DMS79 (cell line): Measurements from ENCODE around the gene NAT9.

Source experiments
- DNase-seq: peaks from one replicate; lab custom pipeline; 2025; lab: John Stamatoyannopoulos, UW

Gene NAT9

GRCh38 chr17:74728702-74729075, 47.5 kb downstream of the NAT9 start:
- no peak for DNase-seq

- no peak for DNase-seq
Measured at GRCh38 chr17:74728033-74728701, 48.0 kb downstream of the NAT9 start.

- DNase-seq: no peak
Measured at GRCh38 chr17:74725111-74725510, 51.0 kb downstream of the NAT9 start.

GRCh38 chr17:74723891-74724290, 52.3 kb downstream of the NAT9 start:
- DNase-seq: no peak

- DNase-seq: no peak
Measured at GRCh38 chr17:74722782-74723181, 53.4 kb downstream of the NAT9 start.
